ENCODE measurements around the gene MED17.

GRCh38 chr11:93827363-93827762, 43.3 kb downstream of the MED17 start:
- TF ChIP-seq POLR2A (IDR thresholded peaks at IDR 0.05; ENCODE audit: low read depth) (no peak), EP300 (IDR thresholded peaks at IDR 0.05) (no peak), POLR2AphosphoS5 (IDR thresholded peaks at IDR 0.05) (no peak)
- TF ChIP-seq, protein P1, sequence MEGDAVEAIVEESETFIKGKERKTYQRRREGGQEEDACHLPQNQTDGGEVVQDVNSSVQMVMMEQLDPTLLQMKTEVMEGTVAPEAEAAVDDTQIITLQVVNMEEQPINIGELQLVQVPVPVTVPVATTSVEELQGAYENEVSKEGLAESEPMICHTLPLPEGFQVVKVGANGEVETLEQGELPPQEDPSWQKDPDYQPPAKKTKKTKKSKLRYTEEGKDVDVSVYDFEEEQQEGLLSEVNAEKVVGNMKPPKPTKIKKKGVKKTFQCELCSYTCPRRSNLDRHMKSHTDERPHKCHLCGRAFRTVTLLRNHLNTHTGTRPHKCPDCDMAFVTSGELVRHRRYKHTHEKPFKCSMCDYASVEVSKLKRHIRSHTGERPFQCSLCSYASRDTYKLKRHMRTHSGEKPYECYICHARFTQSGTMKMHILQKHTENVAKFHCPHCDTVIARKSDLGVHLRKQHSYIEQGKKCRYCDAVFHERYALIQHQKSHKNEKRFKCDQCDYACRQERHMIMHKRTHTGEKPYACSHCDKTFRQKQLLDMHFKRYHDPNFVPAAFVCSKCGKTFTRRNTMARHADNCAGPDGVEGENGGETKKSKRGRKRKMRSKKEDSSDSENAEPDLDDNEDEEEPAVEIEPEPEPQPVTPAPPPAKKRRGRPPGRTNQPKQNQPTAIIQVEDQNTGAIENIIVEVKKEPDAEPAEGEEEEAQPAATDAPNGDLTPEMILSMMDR (IDR thresholded peaks at IDR 0.05): no peak
